PC-9 (cell line): ENCODE data around the gene PTPRD. TPM values are rescaled to one million over a fixed set of nuclear protein-coding genes. Genes with fewer than 3 reads are reported as not detected.

ENCODE experiments used
- BruUV-seq: library from RNA; stranded (reverse); fragments of 400-500 nt; replicated peaks from 2 replicates; lab custom pipeline; 2021; lab: Mats Ljungman, UMichigan
- CTCF ChIA-PET: fragments of 300-600 bp; sonication (Branson Sonifier 250); formaldehyde crosslinking; loops from one replicate; lab custom pipeline; 2022; ENCODE audit warnings: antibody characterized with exemption; lab: Charles Lee
- POLR2A ChIA-PET: fragments of 300-600 bp; sonication (Branson Sonifier 250); formaldehyde crosslinking; loops from one replicate; lab custom pipeline; 2022; ENCODE audit warnings: antibody characterized with exemption; ENCODE audit not compliant: unreplicated experiment; lab: Charles Lee
- DNase-seq, 2 experiments: peaks; one replicate each; pipeline versions ENCODE4 v3.0.0 to v3.0.0-alpha.2; 2015 to 2022; ENCODE audit warnings: mixed read lengths in 1 of 2
- H2AFZ ChIP-seq: fragments of 200-600 bp; sonication (generic); 2 replicates; pipeline ENCODE4 v1.8.1; 2017; ENCODE audit warnings: antibody characterized with exemption
- H3F3A ChIP-seq: fragments of 200-600 bp; sonication (generic); 2 replicates; pipeline ENCODE4 v1.8.1; 2017; ENCODE audit warnings: antibody characterized with exemption, mild to moderate bottlenecking, low read depth; ENCODE audit not compliant: insufficient read depth
- H3K27ac ChIP-seq: fragments of 200-600 bp; sonication (generic); 2 replicates; pipeline ENCODE4 v1.6.1; 2016; ENCODE audit warnings: mixed run types
- H3K27me3 ChIP-seq: fragments of 200-600 bp; sonication (generic); 2 replicates; pipeline ENCODE4 v1.6.1; 2016; ENCODE audit warnings: low read depth, mixed run types; ENCODE audit not compliant: insufficient read depth
- H3K36me3 ChIP-seq: fragments of 200-600 bp; sonication (generic); 2 replicates; pipeline ENCODE4 v1.6.1; 2016; ENCODE audit warnings: low read depth, mixed run types
- H3K4me1 ChIP-seq: fragments of 200-600 bp; sonication (generic); replicated peaks from 2 replicates; pipeline ENCODE4 v1.6.1; 2016; ENCODE audit warnings: mixed run types; ENCODE audit not compliant: insufficient read depth
- H3K4me2 ChIP-seq: fragments of 200-600 bp; sonication (generic); 2 replicates; pipeline ENCODE4 v1.6.1; 2017; ENCODE audit warnings: mixed run types
- H3K4me3 ChIP-seq: fragments of 200-600 bp; sonication (generic); 2 replicates; pipeline ENCODE4 v1.6.1; 2016; ENCODE audit warnings: mixed run types
- H3K79me2 ChIP-seq: fragments of 200-600 bp; sonication (generic); 2 replicates; pipeline ENCODE4 v1.6.1; 2017; ENCODE audit warnings: low read depth, mixed run types
- H3K9me2 ChIP-seq: fragments of 200-600 bp; sonication (generic); 2 replicates; pipeline ENCODE4 v1.8.1; 2017; ENCODE audit warnings: mild to moderate bottlenecking; ENCODE audit not compliant: insufficient read depth
- H3K9me3 ChIP-seq: fragments of 200-600 bp; sonication (generic); 2 replicates; pipeline ENCODE4 v1.8.1; 2016; ENCODE audit warnings: low read depth; ENCODE audit not compliant: insufficient read depth
- H4K20me1 ChIP-seq: fragments of 200-600 bp; sonication (generic); 2 replicates; pipeline ENCODE4 v1.8.1; 2017; ENCODE audit not compliant: insufficient read depth
- CTCF ChIP-seq: fragments of 200-600 bp; sonication (generic); conservative IDR thresholded peaks from 2 replicates; pipeline ENCODE4 v1.6.1; 2017; ENCODE audit warnings: mixed run types, antibody characterized with exemption, mild to moderate bottlenecking, moderate library complexity
- EZH2 ChIP-seq: fragments of 200-600 bp; sonication (generic); IDR thresholded peaks from 2 replicates; pipeline ENCODE4 v1.8.0; 2017; ENCODE audit warnings: antibody characterized with exemption, low read depth
- intact Hi-C: fragments of 100-400 bp; cut with micrococcal nuclease; formaldehyde crosslinking; loops from one replicate; pipeline ENCODE4 v1.10.0; 2022; ENCODE audit not compliant: unreplicated experiment
- total RNA-seq: library from RNA; stranded (reverse); gene quantifications from 2 replicates; pipeline ENCODE4 v1.2.3, GENCODE V29; 2021

The PTPRD gene
- total RNA-seq, 1 experiment from 2014 or later: not detected

- Histone ChIP-seq H3K27me3 (no peaks in the 10 kb centered on the region), H3K4me3 (no peak overlapping the region), H3F3A (no peaks in the 10 kb centered on the region), H3K4me2 (no peak overlapping the region), H3K27ac (no peak overlapping the region), H3K4me1 (no peaks in the 10 kb centered on the region), H4K20me1 (no peaks in the 10 kb centered on the region), H3K9me3 (no peaks in the 10 kb centered on the region), H3K36me3 (no peaks in the 10 kb centered on the region), H2AFZ (no peak overlapping the region), H3K79me2 (no peaks in the 10 kb centered on the region), H3K9me2 (no peaks in the 10 kb centered on the region)
- DNase-seq: no peak
- CTCF ChIA-PET: no interaction called here
- POLR2A ChIA-PET: no interaction called here
- intact Hi-C loops: no loop called here
- BruUV-seq: no TSS peak
- TF ChIP-seq CTCF (no peak), EZH2 (no peak)
Observed at GRCh38 chr9:8821910-8822666, 1790.7 kb downstream of the PTPRD start.

GRCh38 chr9:8817335-8817734, 1795.5 kb downstream of the PTPRD start:
- no peak overlapping the region for H3K27ac ChIP-seq
- TF ChIP-seq CTCF (no peak), EZH2 (no peak)
- no peak overlapping the region for H3K4me2 ChIP-seq
- no peaks in the 10 kb centered on the region for H3K4me1 ChIP-seq
- no peaks in the 10 kb centered on the region for H3K79me2 ChIP-seq
- H3K27me3 ChIP-seq: no peaks in the 10 kb centered on the region
- no peak overlapping the region for H3K4me3 ChIP-seq
- no peaks in the 10 kb centered on the region for H4K20me1 ChIP-seq
- no peaks in the 10 kb centered on the region for H3K36me3 ChIP-seq
- no peak overlapping the region for H2AFZ ChIP-seq
- no TSS peak for BruUV-seq
- POLR2A ChIA-PET: no interaction called here
- intact Hi-C loops: no loop called here
- H3F3A ChIP-seq: no peaks in the 10 kb centered on the region
- CTCF ChIA-PET: no interaction called here
- no peak for DNase-seq
- no peaks in the 10 kb centered on the region for H3K9me2 ChIP-seq
- no peaks in the 10 kb centered on the region for H3K9me3 ChIP-seq

GRCh38 chr9:8816361-8816760, 1796.4 kb downstream of the PTPRD start:
- no peaks in the 10 kb centered on the region for H3F3A ChIP-seq
- ChIA-PET CTCF (no interaction called here), POLR2A (no interaction called here)

More at GRCh38 chr9:8816361-8816760, 1796.4 kb downstream of the PTPRD start:
- intact Hi-C loops: no loop called here
- Histone ChIP-seq H3K4me2 (no peak overlapping the region), H3K27me3 (no peaks in the 10 kb centered on the region), H3K9me3 (no peaks in the 10 kb centered on the region), H4K20me1 (no peaks in the 10 kb centered on the region), H3K27ac (no peak overlapping the region), H3K36me3 (no peaks in the 10 kb centered on the region), H3K79me2 (no peaks in the 10 kb centered on the region), H3K4me3 (no peak overlapping the region), H2AFZ (no peak overlapping the region), H3K4me1 (no peaks in the 10 kb centered on the region), H3K9me2 (no peaks in the 10 kb centered on the region)
- no TSS peak for BruUV-seq
- DNase-seq: no peak
- no peak for TF ChIP-seq EZH2
- TF ChIP-seq CTCF: no peak
